Measurements from ENCODE around the gene SLC29A4.

The SLC29A4 gene

GRCh38 chr7:5351507-5352265 is 68.9 kb downstream of the SLC29A4 start:
- TF ChIP-seq, protein P1, sequence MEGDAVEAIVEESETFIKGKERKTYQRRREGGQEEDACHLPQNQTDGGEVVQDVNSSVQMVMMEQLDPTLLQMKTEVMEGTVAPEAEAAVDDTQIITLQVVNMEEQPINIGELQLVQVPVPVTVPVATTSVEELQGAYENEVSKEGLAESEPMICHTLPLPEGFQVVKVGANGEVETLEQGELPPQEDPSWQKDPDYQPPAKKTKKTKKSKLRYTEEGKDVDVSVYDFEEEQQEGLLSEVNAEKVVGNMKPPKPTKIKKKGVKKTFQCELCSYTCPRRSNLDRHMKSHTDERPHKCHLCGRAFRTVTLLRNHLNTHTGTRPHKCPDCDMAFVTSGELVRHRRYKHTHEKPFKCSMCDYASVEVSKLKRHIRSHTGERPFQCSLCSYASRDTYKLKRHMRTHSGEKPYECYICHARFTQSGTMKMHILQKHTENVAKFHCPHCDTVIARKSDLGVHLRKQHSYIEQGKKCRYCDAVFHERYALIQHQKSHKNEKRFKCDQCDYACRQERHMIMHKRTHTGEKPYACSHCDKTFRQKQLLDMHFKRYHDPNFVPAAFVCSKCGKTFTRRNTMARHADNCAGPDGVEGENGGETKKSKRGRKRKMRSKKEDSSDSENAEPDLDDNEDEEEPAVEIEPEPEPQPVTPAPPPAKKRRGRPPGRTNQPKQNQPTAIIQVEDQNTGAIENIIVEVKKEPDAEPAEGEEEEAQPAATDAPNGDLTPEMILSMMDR (IDR thresholded peaks at IDR 0.05; ENCODE audit: insufficient read depth, low read length, missing control alignments), result no peak
- ChIA-PET CTCF (interaction anchor here (1.0 to 1.8 kb wide), 4 partner anchors 9 to 16 kb away, joined by 3 to 7 read pairs (median 4); no protein-coding TSS in a partner anchor), POLR2A (interaction anchor here (0.5 kb wide), 1 partner anchor 11 kb away, joined by 3 read pairs; no protein-coding TSS in a partner anchor)
- H3K4me3 ChIP-seq (ENCODE audit: low read depth, low read length), result no peak overlapping the region
- no peak for DNase-seq (ENCODE audit: low read depth, low spot score)

- H3K4me3 ChIP-seq (ENCODE audit: low read depth, low read length), result no peak overlapping the region
- TF ChIP-seq, protein P1 (IDR thresholded peaks at IDR 0.05; ENCODE audit: insufficient read depth, low read length, missing control alignments), result no peak
- ChIA-PET CTCF (interaction anchor here (5.6 kb wide), 1 partner anchor 13 kb away, joined by 66 read pairs; no protein-coding TSS in a partner anchor), POLR2A (interaction anchor here (0.5 kb wide), 1 partner anchor 12 kb away, joined by 3 read pairs; no protein-coding TSS in a partner anchor)
- DNase-seq (ENCODE audit: low read depth, low spot score), result no peak
Measured at GRCh38 chr7:5352440-5353010, 69.8 kb downstream of the SLC29A4 start.

GRCh38 chr7:5354460-5355232 is 71.9 kb downstream of the SLC29A4 start:
- no peak overlapping the region for H3K4me3 ChIP-seq (ENCODE audit: low read depth, low read length)
- CTCF ChIA-PET, result interaction anchor here (1.3 to 5.6 kb wide), 2 partner anchors 10 to 11 kb away, joined by 3 to 66 read pairs; no protein-coding TSS in a partner anchor
- DNase-seq (ENCODE audit: low read depth, low spot score), result no peak
- POLR2A ChIA-PET, result interaction anchor here (0.5 kb wide), 1 partner anchor 14 kb away, joined by 3 read pairs; no protein-coding TSS in a partner anchor
- TF ChIP-seq, protein P1 (IDR thresholded peaks at IDR 0.05; ENCODE audit: insufficient read depth, low read length, missing control alignments), result no peak
